Type B pancreatic cell (in vitro differentiated cells): Measurements from ENCODE around the gene NUDT3. TPM values are rescaled to one million over a fixed set of nuclear protein-coding genes. Genes with fewer than 3 reads are reported as not detected.
"Not testable (repeated sequence)": the region's sequence is repeated elsewhere in the genome, so short reads cannot be mapped to it uniquely, and the experiment has no call there.

ENCODE experiments used
- DNase-seq: peaks from one replicate; pipeline ENCODE4 v3.0.0; 2021; ENCODE audit warnings: mixed read lengths; ENCODE audit not compliant: unreplicated experiment; ENCODE audit errors: extremely low spot score
- H3K27ac Mint-ChIP-seq: 2 replicates; pipeline ENCODE4 v1.8.0; 2021; ENCODE audit warnings: mild to moderate bottlenecking, mixed read lengths
- H3K27me3 Mint-ChIP-seq: 2 replicates; pipeline ENCODE4 v1.8.0; 2021; ENCODE audit warnings: mixed read lengths
- H3K36me3 Mint-ChIP-seq: 2 replicates; pipeline ENCODE4 v1.8.0; 2021; ENCODE audit warnings: mixed read lengths
- H3K4me1 Mint-ChIP-seq: one replicate; pipeline ENCODE4 v1.8.0; 2021; ENCODE audit warnings: mixed read lengths; ENCODE audit not compliant: unreplicated experiment
- H3K4me3 Mint-ChIP-seq: 2 replicates; pipeline ENCODE4 v1.8.0; 2021; ENCODE audit warnings: mild to moderate bottlenecking, mixed read lengths
- H3K9me3 Mint-ChIP-seq: 2 replicates; pipeline ENCODE4 v1.8.0; 2021; ENCODE audit warnings: mixed read lengths
- total RNA-seq: library from RNA; stranded (reverse); gene quantifications from 2 replicates; pipeline ENCODE4 v1.2.1, GENCODE V29; 2021; ENCODE audit warnings: low replicate concordance
- TF ChIP-seq, protein P1 (sequence below): fragments of 200-600 bp; sonication (generic); conservative IDR thresholded peaks from 2 replicates; pipeline ENCODE4 v1.5.0; 2021; ENCODE audit warnings: antibody characterized with exemption, mild to moderate bottlenecking

The NUDT3 gene
- total RNA-seq, 1 donor from 2014 or later: 31.9 TPM

GRCh38 chr6:34381081-34381480 lies 11.4 kb downstream of the NUDT3 start:
- Mint-ChIP-seq H3K27me3 (no peaks in the 10 kb centered on the region), H3K4me1 (peaks cover 23% of the 10 kb centered on the region), H3K9me3 (no peaks in the 10 kb centered on the region), H3K36me3 (peaks cover 13% of the 10 kb centered on the region), H3K4me3 (no peak overlapping the region), H3K27ac (no peak overlapping the region)
- TF ChIP-seq, protein P1, sequence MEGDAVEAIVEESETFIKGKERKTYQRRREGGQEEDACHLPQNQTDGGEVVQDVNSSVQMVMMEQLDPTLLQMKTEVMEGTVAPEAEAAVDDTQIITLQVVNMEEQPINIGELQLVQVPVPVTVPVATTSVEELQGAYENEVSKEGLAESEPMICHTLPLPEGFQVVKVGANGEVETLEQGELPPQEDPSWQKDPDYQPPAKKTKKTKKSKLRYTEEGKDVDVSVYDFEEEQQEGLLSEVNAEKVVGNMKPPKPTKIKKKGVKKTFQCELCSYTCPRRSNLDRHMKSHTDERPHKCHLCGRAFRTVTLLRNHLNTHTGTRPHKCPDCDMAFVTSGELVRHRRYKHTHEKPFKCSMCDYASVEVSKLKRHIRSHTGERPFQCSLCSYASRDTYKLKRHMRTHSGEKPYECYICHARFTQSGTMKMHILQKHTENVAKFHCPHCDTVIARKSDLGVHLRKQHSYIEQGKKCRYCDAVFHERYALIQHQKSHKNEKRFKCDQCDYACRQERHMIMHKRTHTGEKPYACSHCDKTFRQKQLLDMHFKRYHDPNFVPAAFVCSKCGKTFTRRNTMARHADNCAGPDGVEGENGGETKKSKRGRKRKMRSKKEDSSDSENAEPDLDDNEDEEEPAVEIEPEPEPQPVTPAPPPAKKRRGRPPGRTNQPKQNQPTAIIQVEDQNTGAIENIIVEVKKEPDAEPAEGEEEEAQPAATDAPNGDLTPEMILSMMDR: no peak
- no peak for DNase-seq

DNA sequence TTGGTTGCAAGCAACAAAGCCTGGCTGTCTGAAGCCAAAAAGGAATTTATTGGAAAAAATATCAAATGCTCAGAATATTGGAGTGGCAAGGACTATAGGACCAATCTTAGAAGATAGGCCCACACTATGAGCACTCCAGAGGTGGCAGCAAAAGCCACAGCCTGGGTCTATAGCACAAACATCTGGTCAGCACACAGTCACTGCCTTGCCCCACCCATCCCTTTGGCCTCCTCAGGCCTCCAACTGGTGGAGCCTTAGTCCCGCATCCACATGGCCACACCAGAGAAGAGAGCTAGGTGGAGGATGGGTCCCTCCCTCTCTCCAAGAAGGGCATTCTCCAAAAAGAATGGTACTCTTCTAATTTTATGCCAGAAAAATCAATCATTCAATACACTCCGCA lies 14.0 kb downstream of the NUDT3 start:
- peaks cover 13% of the 10 kb centered on the region for H3K36me3 Mint-ChIP-seq
- peaks cover 3% of the 10 kb centered on the region for H3K4me1 Mint-ChIP-seq
- H3K9me3 Mint-ChIP-seq: no peaks in the 10 kb centered on the region
- no peak for DNase-seq
- no peaks in the 10 kb centered on the region for H3K27me3 Mint-ChIP-seq
- TF ChIP-seq, protein P1: no peak
- H3K27ac Mint-ChIP-seq: no peak overlapping the region
- no peak overlapping the region for H3K4me3 Mint-ChIP-seq

- Mint-ChIP-seq H3K27ac (no peak overlapping the region), H3K36me3 (peaks cover 13% of the 10 kb centered on the region)
- no peak for DNase-seq
These were observed 14.5 kb downstream of the NUDT3 start for GRCh38 chr6:34377984-34378383.

DNA sequence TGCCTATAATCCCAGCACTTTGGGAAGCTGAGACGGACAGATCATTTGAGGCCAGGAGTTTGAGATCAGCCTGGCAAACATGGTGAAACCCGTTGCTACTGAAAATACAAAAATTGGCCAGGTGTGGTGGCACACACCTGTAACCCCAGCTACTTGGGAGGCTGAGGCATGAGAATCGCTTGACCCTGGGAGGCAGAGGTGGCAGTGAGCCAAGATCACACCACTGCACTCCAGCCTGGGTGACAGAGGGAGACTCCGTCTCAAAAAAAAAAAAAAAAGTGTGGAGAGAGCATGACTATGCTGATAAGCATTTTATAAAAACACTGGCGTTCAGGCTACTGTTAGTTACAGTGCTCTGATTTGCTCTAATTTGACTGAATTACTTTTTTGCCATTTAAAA lies 14.9 kb downstream of the NUDT3 start:
- H3K4me3 Mint-ChIP-seq: not testable (repeated sequence)

More at GRCh38 chr6:34377984-34378383, 14.5 kb downstream of the NUDT3 start:
- TF ChIP-seq, protein P1: no peak
- Mint-ChIP-seq H3K27me3 (no peaks in the 10 kb centered on the region), H3K4me3 (no peak overlapping the region), H3K9me3 (no peaks in the 10 kb centered on the region), H3K4me1 (no peaks in the 10 kb centered on the region)

GRCh38 chr6:34375833-34376232 lies 16.6 kb downstream of the NUDT3 start:
- no peaks in the 10 kb centered on the region for H3K9me3 Mint-ChIP-seq

More for the DNA sequence above, 14.9 kb downstream of the NUDT3 start:
- not testable (repeated sequence) for H3K4me1 Mint-ChIP-seq, DNase-seq, H3K9me3 Mint-ChIP-seq, H3K27me3 Mint-ChIP-seq, H3K27ac Mint-ChIP-seq
- H3K36me3 Mint-ChIP-seq: peaks cover 13% of the 10 kb centered on the region

DNA sequence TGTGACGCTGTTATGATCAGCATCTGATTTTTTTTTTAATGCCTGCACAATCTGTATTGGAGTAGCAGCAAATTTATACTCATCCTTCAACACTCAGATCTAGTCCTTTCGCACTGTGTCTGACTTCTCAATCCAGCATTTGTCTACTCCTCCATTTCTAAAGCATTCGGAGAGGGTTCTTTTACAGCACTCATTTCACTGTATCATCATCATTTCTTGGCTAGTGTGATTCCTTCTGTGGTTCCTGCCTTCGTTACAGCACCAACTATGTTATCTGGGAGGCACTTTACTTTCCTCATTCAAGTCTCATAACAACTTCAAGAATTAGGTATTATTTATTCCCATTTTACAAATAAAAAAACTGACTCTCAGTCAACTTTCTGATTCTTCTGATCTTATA lies 18.0 kb downstream of the NUDT3 start:
- Mint-ChIP-seq H3K27ac (no peak overlapping the region), H3K9me3 (no peaks in the 10 kb centered on the region), H3K36me3 (peaks cover 5% of the 10 kb centered on the region), H3K27me3 (no peaks in the 10 kb centered on the region), H3K4me1 (no peaks in the 10 kb centered on the region), H3K4me3 (no peak overlapping the region)
- DNase-seq: no peak
- TF ChIP-seq, protein P1: no peak

More at GRCh38 chr6:34375833-34376232, 16.6 kb downstream of the NUDT3 start:
- TF ChIP-seq, protein P1: no peak
- no peak for DNase-seq
- Mint-ChIP-seq H3K36me3 (peaks cover 6% of the 10 kb centered on the region), H3K27ac (no peak overlapping the region), H3K4me3 (no peak overlapping the region), H3K4me1 (no peaks in the 10 kb centered on the region), H3K27me3 (no peaks in the 10 kb centered on the region)
